Right lung (tissue), 5 donors: ENCODE data around the gene LDLRAD4. TPM values are rescaled to one million over a fixed set of nuclear protein-coding genes. Genes with fewer than 3 reads are reported as not detected.

ENCODE experiments used
- DNase-seq, 2 donors: peaks; one replicate each; pipeline ENCODE4 v3.0.0-alpha.2; 2013
- polyA plus RNA-seq, 5 donors: library from polyadenylated mRNA; unstranded; fragments of 120-200 nt; gene quantifications; one replicate each; pipeline versions ENCODE4 v1.2.1 to v1.2.3, GENCODE V29; 2013; ENCODE audit warnings: inconsistent platforms in 1 of 5, low replicate concordance in 1 of 5; ENCODE audit not compliant: insufficient read length in 5 of 5, insufficient read depth in 1 of 5

Gene LDLRAD4
- polyA plus RNA-seq, 5 donors, result 14.2 to 18.6 (median 15.1) TPM

DNA sequence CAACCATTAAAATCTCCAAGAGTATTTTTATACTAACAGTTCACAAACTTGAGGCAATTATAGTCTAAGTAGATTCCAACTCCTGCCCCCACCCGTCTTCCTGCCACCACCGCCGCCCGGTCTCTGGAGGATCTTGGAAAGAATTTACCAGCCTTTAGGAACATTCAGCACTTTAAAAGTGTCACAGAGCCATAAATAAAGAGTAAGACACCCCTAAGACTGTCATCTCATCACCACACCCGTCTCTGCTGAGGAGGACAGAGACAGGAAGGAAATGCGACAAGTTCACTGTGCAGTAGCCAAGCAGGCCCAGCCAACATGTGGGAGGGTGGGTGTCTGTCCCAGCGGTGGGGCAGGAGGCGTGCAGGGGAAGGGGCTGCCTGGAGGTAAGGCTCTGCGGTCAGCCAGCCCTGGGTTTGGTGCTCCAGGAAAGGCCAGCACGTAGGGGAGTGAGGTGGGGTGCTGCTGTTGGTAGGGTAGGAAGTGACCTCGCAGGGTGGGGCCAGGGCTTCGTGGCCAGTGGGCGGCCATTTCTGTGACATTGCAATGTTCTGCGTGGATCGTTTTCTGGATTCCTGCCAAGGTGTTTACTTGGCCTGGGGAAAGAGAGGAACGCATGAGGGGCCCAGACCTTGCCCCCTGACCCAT, 396.2 kb downstream of the LDLRAD4 start:
- no peak for DNase-seq

GRCh38 chr18:13615432-13615861, 396.9 kb downstream of the LDLRAD4 start:
- no peak for DNase-seq

DNA sequence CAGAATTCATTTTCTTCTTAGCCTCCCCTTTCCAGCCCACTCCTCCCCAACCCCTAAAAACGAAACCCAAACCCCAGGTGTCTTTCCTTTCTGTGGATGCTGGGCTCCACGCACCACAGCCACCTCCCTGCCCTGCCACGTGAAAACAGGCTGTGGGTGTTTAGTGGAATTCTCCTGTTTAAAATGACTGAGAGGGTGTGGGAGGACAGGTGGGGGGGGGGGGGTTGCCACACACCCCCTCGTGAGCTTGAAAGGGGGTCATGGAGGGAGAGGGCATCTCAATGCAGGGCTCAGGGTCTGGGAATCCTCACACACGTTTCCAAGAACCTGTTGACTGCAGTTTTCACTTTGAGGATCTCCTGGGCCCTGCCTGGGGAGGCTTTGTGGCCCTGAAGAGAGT, 397.5 kb downstream of the LDLRAD4 start:
- DNase-seq, result no peak

DNA sequence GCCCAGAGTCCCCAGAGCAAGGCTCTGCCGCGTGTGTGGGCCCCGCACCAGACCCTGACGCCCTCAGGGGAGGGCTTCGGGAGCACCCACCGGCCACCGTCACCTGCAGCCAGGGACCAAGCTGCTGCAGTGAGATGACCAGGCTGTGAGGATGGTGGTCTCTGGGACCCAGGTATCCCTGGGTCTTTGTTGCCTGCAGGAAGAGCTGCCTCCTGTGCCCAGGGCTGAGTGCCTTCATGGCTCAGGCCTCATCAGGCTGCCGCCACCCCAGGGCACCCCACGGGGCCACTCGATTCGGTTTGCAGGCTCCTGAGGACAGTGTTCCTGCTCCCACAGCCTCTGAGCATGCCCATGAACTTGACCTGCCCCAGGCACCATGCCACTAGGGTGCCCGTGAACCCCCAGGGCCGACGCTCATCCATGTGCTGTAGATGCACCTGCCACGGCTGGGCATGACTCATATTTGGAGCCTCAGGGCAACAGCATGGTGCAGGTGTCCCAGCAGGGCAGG, 398.0 kb downstream of the LDLRAD4 start:
- no peak for DNase-seq

GRCh38 chr18:13617826-13618515, 399.4 kb downstream of the LDLRAD4 start:
- no peak for DNase-seq

DNA sequence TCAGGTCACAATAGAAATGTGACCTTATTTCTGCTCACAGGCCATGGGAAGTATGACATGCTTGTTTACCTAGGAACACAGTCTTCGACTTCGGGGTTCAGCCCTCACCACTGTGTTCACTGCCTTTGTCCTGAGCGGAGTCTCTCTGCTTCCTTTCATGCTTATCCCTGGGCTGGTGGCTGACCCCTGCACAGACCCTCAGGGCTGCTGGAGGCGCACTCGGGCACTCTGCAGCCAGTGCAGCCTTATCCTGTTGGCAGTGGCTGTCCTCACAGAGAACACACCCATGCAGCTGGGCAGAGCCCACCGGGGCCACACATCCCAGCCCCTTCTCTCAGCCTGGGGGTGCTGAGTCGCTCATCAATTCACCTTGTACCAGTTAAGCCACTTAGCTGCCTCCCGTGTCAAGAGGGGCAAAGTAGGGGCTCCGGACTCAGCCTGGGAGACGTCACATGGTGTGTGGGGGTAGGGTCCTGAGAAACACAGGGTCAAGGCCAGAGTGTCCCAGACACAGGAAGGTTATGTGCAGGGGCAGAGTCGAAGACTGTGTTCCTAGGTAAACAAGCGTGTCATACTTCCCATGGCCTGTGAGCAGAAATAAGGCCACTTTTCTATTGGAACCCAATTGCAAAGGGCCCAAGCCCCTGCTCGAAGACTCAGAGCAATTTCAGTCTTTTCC, 400.3 kb downstream of the LDLRAD4 start:
- DNase-seq, result no peak

DNA sequence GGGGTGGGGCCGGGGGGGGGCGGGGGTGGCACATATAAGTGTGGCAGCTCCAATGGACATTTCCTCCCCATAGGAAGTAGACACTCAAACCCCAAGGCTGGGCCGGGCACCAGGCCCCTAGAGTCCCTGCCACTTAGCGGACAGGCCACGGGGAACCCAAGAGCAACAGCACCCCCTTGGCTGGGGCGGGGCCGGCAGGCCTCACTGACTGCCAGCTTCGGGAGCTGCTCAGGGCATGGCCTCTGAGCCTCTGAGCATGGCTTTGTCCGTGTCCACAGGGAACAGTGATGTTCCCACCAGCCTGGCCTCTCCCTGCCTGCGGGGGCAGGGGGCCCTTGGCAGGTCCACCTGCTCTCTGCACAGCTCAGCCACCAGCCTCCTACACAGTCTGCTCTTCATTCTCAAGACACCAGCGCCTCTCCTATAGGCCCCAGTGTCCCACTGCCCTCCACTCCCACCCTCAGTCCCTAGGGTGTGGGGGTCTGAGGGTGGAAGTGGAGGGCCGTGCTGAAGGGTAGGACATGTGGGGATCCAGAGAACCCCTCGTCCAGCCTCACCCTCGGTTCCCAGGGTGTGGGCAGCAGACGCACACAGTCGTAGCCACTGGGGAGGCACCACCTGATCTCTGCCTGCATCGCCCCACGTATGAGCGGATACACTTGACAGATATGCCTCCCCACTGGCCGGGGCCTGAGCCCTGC, 401.1 kb downstream of the LDLRAD4 start:
- DNase-seq, result no peak

DNA sequence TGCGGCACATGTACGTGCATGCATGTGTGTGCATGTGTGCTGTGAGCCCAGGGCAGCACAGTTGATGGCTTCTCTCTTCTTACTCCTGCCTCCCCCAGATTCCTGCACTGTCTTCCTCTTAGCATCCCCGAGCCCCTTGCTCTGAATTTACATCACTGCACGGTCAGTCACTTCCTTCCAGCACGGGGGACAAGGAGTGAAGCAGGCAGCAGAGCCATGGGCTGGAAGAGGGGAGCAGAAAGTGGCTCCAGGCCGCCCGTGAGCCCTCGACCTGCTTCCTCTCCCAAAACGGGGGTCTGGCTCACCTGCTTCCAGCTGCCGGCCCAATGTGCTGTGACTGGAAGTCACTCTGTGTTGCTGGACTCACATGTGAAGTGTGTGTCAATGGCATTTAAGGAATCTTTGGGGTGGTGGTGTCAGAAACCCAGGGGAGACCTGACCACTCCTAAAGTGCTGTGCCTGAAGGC, 401.7 kb downstream of the LDLRAD4 start:
- no peak for DNase-seq

- no peak for DNase-seq
Measured at GRCh38 chr18:13620818-13621445, 402.4 kb downstream of the LDLRAD4 start.

GRCh38 chr18:13621446-13621849, 402.9 kb downstream of the LDLRAD4 start:
- no peak for DNase-seq

DNA sequence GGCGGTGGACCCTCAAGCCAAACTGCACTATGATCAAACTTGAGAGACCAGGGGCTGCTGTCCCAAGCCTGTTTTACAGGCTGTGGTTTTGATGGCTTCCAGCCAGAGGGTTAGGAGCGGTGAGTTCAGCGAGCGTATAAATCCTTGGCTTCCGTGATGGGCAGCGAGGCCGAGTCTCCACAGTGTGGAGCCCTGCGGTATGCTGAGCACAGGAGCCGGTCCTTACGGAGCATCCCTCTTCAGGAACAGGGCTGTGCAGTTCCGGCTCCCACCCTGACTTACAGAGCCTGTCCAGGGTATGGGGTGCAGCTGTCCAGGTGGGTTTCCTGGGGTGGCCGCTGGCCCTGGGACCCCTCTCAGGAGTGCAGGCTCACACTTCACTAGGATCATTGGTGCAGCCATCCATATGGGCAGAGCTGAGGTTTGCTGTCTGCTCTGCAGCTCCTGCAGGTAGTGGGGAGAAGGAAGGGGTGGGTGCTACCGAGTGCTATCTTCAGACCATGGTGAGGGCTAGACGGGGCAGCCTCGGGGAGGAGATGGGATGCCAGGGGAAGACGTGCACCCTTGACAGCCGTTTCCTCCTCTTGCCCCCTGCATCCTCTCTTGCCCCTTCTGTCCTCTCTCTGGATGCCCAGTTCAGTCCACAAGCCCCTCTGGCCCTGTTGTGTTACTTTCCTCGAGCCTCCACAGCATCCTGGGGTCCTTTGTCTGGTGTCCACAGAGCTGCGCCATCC, 403.5 kb downstream of the LDLRAD4 start:
- DNase-seq, result no peak

DNA sequence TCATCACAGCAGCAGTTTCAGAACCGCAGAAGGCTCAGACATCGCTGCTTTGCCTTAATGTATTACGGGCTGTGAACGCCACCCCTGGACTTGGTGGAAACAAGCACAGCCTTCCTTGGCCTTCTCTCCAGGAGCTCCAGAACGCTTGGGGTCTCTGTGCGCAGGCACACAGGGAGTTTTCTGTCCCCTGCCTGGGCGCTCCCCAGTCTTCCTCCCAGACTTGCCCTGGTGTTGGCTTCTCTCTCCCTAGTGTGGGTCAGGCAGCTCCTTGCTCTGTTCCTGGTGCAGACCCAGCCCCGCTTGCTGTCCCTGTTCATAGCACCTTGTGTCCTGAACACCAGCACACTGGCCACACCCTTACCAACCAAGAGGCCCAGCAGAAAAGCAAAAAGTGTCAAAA, 404.2 kb downstream of the LDLRAD4 start:
- no peak for DNase-seq

DNA sequence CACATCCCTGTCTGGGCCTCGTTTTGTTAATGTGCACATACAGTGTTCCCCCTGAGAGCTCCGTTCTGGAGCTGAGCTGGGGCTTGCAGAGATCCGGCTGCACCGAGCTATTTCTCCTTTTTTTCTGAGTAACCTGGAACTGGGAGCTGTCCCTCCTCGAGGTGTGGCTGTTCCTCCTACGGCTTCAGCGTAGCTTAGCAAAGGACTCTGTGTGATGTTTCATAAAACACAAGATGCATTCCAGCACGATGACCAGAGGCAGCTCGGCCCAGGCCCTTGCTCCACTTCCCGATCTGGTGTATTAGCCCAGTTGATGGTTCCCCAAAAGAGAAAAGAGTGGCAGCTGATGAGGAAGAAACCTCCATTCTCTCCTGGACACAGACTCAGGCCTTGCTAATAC, 404.8 kb downstream of the LDLRAD4 start:
- no peak for DNase-seq

DNA sequence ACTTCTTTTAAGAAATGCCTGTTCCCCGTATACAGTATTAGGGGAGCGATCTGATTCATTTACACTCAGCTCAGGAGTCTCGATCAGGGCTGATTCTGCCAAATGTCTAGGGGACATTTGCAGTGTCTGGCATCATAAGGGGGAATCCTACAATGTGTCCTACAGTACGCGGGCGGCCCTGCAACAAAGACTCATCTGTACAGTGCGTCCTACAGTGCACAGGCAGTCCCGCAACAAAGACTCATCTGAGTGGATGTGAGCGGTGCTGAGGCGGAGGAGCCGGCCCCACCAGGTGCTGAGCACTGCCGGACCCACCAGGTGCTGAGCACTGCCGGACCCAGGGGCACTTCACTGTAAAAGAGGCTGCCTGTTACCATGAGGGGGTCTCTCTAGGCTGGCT, 405.3 kb downstream of the LDLRAD4 start:
- DNase-seq, result no peak

DNA sequence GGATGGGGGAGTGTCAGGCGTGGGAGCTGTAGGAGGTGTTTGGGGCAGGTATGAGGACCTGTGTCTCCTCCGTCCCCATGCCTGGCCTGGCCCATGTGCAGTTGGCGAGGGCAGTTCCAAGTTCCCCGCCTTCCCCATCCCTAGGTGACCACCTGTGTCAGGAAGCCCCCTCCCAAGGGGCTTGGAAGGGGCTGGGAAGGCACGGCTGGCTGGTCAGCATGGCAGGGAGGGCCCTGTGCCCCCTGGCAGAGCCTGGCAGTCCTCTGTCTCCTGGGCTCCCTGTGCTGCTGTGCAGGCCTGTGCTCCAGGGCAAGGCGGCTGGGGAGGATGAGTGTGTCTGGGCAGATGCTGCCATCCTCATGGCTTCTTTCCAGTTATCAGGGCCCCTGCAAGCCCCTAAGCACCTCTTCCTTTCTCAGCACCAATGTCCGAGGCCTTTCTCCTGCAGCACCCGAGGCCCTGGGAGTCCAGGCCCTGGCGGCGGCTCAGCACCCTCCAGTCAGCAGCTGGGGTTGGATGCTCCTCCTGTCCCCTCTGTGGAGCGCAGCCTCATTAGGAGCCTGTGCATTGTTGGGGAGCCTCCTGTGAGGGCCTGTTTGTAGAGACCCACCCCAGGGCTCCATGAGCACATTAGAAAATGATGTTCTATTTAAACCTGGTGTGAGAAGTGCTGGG, 406.1 kb downstream of the LDLRAD4 start:
- no peak for DNase-seq

GRCh38 chr18:13625355-13625754, 406.8 kb downstream of the LDLRAD4 start:
- DNase-seq, result no peak

DNA sequence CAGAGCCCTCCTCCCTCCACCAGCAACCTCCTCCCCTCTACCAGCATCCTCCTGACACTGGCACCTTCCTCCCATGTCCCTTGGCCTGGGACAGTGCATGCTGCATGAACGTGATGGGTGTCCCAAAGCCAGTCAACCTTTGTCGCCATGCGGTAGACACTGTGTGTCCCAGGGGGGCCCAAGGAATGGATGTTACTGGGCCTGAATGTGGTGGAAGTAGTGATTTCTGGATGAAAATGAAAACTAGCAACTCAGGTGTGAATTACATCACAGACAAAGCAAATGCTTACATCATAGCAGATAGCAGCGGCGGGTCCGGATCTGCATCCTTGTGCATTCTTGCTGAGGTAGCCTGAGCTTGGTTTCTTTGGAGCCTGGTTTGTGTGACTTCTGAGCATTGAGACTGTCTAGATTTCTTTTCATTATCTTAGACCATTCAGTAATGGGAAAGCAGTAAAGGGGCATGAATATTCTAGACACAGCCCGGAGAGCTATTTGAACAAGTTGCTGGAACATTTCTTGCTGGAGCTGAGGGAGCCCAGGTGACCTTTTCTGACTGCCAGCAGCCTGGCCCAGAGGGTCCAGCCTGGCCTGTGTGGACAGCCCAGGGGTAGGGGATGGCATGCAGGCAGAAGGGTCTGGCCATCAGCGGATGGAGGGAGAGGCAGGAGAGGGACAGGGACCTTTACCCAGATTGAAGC, 407.4 kb downstream of the LDLRAD4 start:
- no peak for DNase-seq

- no peak for DNase-seq
Measured at GRCh38 chr18:13626544-13626908, 408.0 kb downstream of the LDLRAD4 start.

DNA sequence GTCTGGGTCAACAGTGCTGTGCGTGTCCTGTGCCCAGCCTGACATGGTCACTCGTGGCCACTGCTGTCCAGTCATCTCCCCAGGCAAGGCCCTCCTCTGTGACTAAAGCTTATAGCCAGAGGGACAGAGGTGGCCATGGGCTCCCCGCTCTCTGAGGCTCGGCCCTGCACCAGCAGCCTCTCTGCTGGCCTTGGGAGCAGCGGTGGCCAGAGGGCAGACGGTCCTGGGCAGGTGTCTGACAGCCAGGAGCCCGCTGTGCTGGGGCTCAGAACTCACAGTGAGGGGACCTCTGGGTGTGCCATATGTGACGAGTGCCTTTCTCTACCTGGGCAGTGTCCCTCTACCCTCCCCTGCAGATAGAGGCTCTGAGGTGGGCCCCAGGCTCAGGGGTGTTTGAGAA, 409.1 kb downstream of the LDLRAD4 start:
- DNase-seq, result no peak

GRCh38 chr18:13628211-13628610, 409.7 kb downstream of the LDLRAD4 start:
- DNase-seq, result no peak
